Bronchus fibroblast of lung (primary cell): Measurements from ENCODE around the gene LSM5. TPM values are rescaled to one million over a fixed set of nuclear protein-coding genes. Genes with fewer than 3 reads are reported as not detected.

Experiments used
- total RNA-seq: library from RNA; depleted of rRNA; stranded (reverse); fragments of >200 nt; gene quantifications from 2 replicates; pipeline ENCODE4 v1.2.3, GENCODE V29; 2015

LSM5 gene
- total RNA-seq = 21.3 and 28.6 TPM in 2 replicates

GRCh38 chr7:32490127-32490796, at the start of gene LSM5:
Gene LSM5 (minus strand): TSS chr7:32490380. CDS start chr7:32490365, 15 bp downstream.

GRCh38 chr7:32495298-32496051, 5.3 kb upstream of the LSM5 start, which contains the start of gene AVL9:
Gene AVL9 (plus strand): TSS chr7:32495489. CDS start chr7:32495710, 221 bp downstream.

Other genes starting within 250 kb of the LSM5 start
- 17.5 and 19.0 TPM in 2 replicates for gene AVL9, start 5.1 kb upstream of the LSM5 start, total RNA-seq